ENCODE results near the gene ELP1. TPM values are rescaled to one million over a fixed set of nuclear protein-coding genes. Genes with fewer than 3 reads are reported as not detected.

ELP1 gene
- total and polyA plus RNA-seq, 4 donors = 8.0 to 39.3 (median 16.4) TPM

DNA sequence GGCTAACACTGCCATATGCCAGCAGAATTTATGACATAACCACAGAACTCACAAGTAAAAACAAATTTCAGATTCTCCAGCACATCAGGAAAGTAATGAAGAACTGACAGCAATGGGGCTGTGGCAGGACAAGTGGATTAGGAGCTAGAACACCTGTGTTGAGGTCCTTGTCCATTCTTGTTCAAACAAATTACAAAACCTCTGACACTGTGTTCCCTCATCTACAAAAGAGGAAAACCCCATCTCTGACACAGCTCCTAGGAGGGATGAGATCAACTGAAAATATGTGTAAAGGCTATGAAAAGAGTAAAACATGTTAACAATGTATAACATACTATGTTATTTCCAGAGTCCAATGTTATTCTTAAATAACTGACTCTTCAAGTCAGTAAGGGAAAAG is 23.5 kb downstream of the ELP1 start:
- Histone ChIP-seq H3K4me3 (no peak overlapping the region), H3K27ac (ENCODE audit: low read depth in 1 of 2, low read length in 1 of 2) (no peak overlapping the region), H3K27me3 (ENCODE audit: control insufficient read depth in 3 of 3, insufficient read depth in 3 of 3, low read length in 2 of 3) (no peaks in the 10 kb centered on the region), H3K9ac (ENCODE audit: insufficient read depth in 1 of 2, low read length in 2 of 2) (no peak overlapping the region), H3K4me1 (ENCODE audit: control insufficient read depth in 5 of 5, insufficient read depth in 5 of 5, low read length in 5 of 5) (no peaks in the 10 kb centered on the region), H3K36me3 (ENCODE audit: control insufficient read depth in 4 of 4, insufficient read depth in 4 of 4, low read length in 4 of 4) (peaks cover 29 to 52% (median 45%) of the 10 kb centered on the region in 4 donors), H3K9me3 (ENCODE audit: control insufficient read depth in 4 of 4, insufficient read depth in 3 of 4, low read length in 3 of 4) (no peaks in the 10 kb centered on the region)
- ATAC-seq (ENCODE audit: insufficient read depth, low FRiP score) (no peak), DNase-seq (no peak)
- TF ChIP-seq, protein P1, sequence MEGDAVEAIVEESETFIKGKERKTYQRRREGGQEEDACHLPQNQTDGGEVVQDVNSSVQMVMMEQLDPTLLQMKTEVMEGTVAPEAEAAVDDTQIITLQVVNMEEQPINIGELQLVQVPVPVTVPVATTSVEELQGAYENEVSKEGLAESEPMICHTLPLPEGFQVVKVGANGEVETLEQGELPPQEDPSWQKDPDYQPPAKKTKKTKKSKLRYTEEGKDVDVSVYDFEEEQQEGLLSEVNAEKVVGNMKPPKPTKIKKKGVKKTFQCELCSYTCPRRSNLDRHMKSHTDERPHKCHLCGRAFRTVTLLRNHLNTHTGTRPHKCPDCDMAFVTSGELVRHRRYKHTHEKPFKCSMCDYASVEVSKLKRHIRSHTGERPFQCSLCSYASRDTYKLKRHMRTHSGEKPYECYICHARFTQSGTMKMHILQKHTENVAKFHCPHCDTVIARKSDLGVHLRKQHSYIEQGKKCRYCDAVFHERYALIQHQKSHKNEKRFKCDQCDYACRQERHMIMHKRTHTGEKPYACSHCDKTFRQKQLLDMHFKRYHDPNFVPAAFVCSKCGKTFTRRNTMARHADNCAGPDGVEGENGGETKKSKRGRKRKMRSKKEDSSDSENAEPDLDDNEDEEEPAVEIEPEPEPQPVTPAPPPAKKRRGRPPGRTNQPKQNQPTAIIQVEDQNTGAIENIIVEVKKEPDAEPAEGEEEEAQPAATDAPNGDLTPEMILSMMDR (IDR thresholded peaks at IDR 0.05; ENCODE audit: control extremely low read depth, extremely low read depth) = no peak

DNA sequence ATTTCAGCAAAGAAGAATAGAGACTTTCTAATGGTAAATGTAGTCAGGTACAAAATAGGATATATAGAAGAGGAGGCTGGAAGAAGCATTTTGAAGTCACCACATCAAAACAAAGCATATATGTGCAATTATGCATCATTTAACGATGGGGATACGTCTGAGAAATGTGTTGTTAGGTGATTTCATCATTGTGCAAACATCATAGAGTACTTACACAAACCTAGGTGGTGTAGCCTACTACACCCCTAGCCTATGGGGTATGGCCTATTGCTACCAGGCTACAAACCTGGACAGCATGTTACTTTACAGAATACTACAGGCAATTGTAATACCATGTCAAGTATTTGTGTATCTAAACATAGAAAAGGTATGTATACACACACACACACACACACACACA is 28.4 kb downstream of the ELP1 start:
- Histone ChIP-seq H3K27me3 (ENCODE audit: control insufficient read depth in 3 of 3, insufficient read depth in 3 of 3, low read length in 2 of 3) (no peaks in the 10 kb centered on the region), H3K27ac (ENCODE audit: low read depth in 1 of 2, low read length in 1 of 2) (no peak overlapping the region), H3K36me3 (ENCODE audit: control insufficient read depth in 4 of 4, insufficient read depth in 4 of 4, low read length in 4 of 4) (peaks cover 33 to 54% (median 41%) of the 10 kb centered on the region in 4 donors), H3K4me1 (ENCODE audit: control insufficient read depth in 5 of 5, insufficient read depth in 5 of 5, low read length in 5 of 5) (no peaks in the 10 kb centered on the region), H3K9ac (ENCODE audit: insufficient read depth in 1 of 2, low read length in 2 of 2) (no peak overlapping the region), H3K9me3 (ENCODE audit: control insufficient read depth in 4 of 4, insufficient read depth in 3 of 4, low read length in 3 of 4) (no peaks in the 10 kb centered on the region), H3K4me3 (no peak overlapping the region)
- WGBS, 2 donors = 70 to 74% methylated on average over 2 of the region's 2 CpGs
- TF ChIP-seq, protein P1 (IDR thresholded peaks at IDR 0.05; ENCODE audit: control extremely low read depth, extremely low read depth) = no peak
- ATAC-seq (ENCODE audit: insufficient read depth, low FRiP score) (no peak), DNase-seq (no peak)

DNA sequence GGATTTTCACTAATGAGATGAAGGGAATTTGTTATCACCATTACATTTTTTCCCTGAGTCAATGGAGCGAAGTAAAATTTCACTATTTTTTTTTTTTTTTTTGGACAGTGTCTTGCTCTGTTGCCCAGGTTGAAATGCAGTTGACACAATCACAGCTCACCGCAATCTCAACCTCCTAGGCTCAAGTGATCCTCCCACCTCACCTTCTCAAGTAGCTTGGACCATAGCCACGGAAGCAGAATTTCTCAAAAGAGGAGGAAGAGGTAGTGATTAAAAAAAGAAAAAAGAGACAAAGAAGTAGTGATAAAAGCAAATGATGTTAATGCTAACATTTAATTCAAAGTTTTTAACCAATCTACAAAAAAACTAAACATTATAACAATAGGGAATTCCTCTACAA is 29.8 kb downstream of the ELP1 start:
- no peak for ATAC-seq (ENCODE audit: insufficient read depth, low FRiP score)
- H3K36me3 ChIP-seq (ENCODE audit: control insufficient read depth in 4 of 4, insufficient read depth in 4 of 4, low read length in 4 of 4) = peaks cover 28 to 48% (median 39%) of the 10 kb centered on the region in 4 donors
- TF ChIP-seq, protein P1 (IDR thresholded peaks at IDR 0.05; ENCODE audit: control extremely low read depth, extremely low read depth) = no peak
- no peak for DNase-seq
- 85 to 89% methylated on average over 3 of the region's 3 CpGs for WGBS, 2 donors
- no peaks in the 10 kb centered on the region for H3K4me1 ChIP-seq (ENCODE audit: control insufficient read depth in 5 of 5, insufficient read depth in 5 of 5, low read length in 5 of 5)
- no peaks in the 10 kb centered on the region for H3K27me3 ChIP-seq (ENCODE audit: control insufficient read depth in 3 of 3, insufficient read depth in 3 of 3, low read length in 2 of 3)
- H3K9me3 ChIP-seq (ENCODE audit: control insufficient read depth in 4 of 4, insufficient read depth in 3 of 4, low read length in 3 of 4) = no peaks in the 10 kb centered on the region
- no peak overlapping the region for H3K9ac ChIP-seq (ENCODE audit: insufficient read depth in 1 of 2, low read length in 2 of 2)
- H3K27ac ChIP-seq (ENCODE audit: low read depth in 1 of 2, low read length in 1 of 2) = no peak overlapping the region
- no peak overlapping the region for H3K4me3 ChIP-seq

DNA sequence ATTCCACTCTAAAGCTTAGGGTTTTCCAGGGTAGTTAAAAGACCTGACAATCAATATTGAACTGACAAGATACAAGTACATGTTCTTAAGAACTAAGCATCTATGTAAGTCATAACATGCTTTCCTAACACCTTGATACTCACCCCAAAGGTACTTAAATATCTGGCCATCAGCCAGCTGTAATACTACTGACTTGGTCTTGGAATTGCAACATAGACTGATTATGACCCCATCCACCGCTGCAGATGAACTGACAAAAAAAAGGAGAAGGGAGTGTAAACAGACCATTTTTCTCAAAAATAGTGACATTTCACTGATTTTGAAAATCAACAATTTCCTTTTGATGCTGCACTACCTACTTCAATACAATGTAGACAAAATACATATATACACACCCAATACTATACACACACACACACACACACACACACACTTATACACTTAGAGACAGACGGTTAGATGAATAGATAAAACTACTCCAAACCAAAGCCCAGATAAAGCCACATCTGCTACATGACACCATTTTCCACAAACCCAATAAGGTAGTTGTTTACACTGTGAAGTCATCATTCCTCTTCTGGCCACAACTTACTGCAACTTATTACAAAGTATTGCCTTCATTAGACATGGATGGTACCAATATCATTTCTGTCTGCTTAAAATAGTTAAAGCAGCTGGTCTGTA is 30.4 kb downstream of the ELP1 start:
- TF ChIP-seq, protein P1 (IDR thresholded peaks at IDR 0.05; ENCODE audit: control extremely low read depth, extremely low read depth) = no peak
- Histone ChIP-seq H3K4me3 (no peak overlapping the region), H3K4me1 (ENCODE audit: control insufficient read depth in 5 of 5, insufficient read depth in 5 of 5, low read length in 5 of 5) (no peaks in the 10 kb centered on the region), H3K9me3 (ENCODE audit: control insufficient read depth in 4 of 4, insufficient read depth in 3 of 4, low read length in 3 of 4) (no peaks in the 10 kb centered on the region), H3K36me3 (ENCODE audit: control insufficient read depth in 4 of 4, insufficient read depth in 4 of 4, low read length in 4 of 4) (peaks cover 24 to 50% (median 38%) of the 10 kb centered on the region in 4 donors), H3K27ac (ENCODE audit: low read depth in 1 of 2, low read length in 1 of 2) (no peak overlapping the region), H3K27me3 (ENCODE audit: control insufficient read depth in 3 of 3, insufficient read depth in 3 of 3, low read length in 2 of 3) (no peaks in the 10 kb centered on the region), H3K9ac (ENCODE audit: insufficient read depth in 1 of 2, low read length in 2 of 2) (no peak overlapping the region)
- no peak for ATAC-seq (ENCODE audit: insufficient read depth, low FRiP score)
- WGBS, 2 donors = 59 to 69% methylated on average over 2 of the region's 2 CpGs
- no peak for DNase-seq

Measured in lung (tissue), 12 donors.